HK-2 (cell line): Measurements from ENCODE around the gene C2orf76.
"Not testable (repeated sequence)": the region's sequence is repeated elsewhere in the genome, so short reads cannot be mapped to it uniquely, and the experiment has no call there.

Experiments used
- DNase-seq: peaks from one replicate; pipeline ENCODE4 v3.0.0-alpha.2; 2018; ENCODE audit not compliant: unreplicated experiment

C2orf76 gene

GRCh38 chr2:119293900-119294299, 72.7 kb downstream of the C2orf76 start:
- no peak for DNase-seq

- no peak for DNase-seq
Observed at GRCh38 chr2:119293254-119293653, 73.4 kb downstream of the C2orf76 start.

DNA sequence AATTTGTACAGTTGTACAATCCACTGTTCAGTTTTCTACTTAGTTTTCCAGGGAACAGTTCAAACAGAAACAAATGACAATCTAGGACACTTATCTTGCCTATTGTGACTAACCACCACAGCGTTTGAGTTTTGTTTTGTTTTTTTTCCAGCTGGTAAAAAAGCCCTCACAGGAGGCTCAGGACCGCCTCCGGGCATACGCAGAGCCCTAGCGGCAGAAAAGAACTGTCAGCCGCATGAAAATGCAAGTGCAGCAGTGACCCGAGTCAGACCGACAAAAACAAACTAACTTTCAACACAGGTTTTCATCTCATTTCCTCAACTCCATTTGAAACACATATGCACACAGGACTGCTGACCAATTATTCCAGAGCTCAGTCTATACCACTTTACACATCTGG, 74.4 kb downstream of the C2orf76 start:
- no peak for DNase-seq

- no peak for DNase-seq
Observed at GRCh38 chr2:119291588-119292167, 75.0 kb downstream of the C2orf76 start.

DNA sequence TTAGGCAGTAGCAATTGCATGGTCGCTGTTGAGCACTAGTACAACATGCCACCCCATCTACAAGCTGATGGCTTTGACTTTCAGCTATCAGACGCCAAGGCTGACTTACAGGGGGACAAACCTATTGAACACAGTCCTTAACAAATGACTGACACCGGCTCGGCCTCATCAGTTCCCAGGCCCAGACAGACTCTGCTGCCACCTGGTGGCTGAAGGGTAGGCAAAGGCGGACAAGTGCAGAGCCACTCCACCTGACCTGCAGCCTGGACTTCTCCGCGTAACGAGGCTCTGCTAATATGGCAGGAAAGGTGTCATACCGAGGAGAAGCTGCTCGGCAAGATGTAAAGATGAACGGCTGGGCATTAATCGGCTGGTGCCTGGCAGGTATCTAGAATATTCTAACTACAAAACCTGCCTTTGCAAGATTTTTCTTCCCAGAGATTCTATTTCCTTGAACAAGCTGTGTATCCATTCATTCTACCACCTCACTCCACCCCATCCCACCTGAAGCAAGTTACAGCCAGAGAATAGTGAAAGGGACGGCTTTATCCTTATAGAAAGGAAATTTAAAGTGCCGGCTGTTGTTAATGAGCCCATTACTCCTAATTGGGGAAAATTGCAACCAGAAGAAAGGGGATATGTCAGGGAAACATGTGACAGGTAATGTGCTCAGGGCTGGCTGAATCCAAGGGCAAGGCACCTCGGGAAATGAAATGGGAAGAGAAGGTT, 75.6 kb downstream of the C2orf76 start:
- DNase-seq: peak; percentile 41

DNA sequence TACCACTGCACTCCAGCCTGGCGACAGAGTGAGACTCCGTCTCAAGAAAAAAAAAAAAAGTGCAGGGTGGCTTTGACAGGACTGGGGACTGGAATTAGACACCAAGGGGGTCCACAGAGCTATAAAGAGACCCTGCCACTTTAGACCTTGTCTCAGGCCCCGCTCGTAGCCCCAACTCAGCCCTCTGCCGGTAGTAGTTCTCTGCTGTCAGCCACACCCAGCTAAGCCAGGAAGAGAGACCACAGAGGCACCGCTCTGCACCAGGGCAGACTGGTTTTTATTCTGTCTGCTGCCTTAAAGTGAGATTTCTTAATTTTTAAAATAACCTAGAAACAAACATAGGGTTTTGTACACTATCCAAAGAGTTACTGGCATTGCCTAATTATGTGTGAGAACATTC, 77.0 kb downstream of the C2orf76 start:
- DNase-seq: no peak

GRCh38 chr2:119289093-119289492, 77.5 kb downstream of the C2orf76 start:
- no peak for DNase-seq

GRCh38 chr2:119288576-119288975, 78.1 kb downstream of the C2orf76 start:
- DNase-seq: no peak

DNA sequence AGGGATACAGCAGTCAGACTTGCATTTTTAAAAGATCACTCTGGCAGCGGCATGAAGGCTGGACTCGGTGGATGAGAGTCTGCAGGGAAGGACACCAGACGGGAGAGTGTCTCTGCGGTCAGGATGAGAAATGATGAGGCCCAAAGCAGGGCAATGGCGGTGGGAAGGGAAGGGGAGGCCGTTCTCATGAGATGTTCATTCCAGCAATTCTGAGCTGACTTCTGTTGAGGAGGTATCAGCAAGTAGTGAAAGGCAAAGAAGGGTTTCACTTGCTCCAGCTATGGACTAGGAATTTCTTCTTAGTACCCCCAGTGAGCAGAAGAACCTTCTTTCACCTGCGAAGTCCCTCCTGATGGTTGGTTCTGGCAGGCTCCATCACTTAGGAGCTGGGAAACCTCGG, 80.0 kb downstream of the C2orf76 start:
- DNase-seq: no peak

DNA sequence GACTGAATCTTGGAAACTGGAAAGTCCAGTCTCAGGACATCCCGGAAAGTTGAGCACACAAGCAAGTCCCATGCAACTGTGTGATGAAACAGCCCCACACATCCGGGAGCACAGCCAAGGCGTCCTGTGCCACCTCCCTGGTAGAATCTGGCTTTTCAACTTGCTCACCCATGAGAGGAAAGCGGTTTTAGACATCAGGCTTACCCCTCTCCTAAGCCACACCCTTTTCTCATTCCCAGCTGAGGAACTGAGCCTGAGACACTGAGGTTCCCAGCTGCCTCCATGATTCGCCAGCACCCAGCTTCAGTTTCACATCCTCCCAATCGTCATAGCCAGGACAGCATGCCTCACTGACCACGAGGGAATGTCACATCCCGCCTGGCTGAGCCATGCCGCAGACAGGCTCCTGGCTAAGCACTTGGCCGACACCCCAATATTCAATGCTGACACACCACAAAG, 82.7 kb downstream of the C2orf76 start:
- peak; percentile 76 for DNase-seq

DNA sequence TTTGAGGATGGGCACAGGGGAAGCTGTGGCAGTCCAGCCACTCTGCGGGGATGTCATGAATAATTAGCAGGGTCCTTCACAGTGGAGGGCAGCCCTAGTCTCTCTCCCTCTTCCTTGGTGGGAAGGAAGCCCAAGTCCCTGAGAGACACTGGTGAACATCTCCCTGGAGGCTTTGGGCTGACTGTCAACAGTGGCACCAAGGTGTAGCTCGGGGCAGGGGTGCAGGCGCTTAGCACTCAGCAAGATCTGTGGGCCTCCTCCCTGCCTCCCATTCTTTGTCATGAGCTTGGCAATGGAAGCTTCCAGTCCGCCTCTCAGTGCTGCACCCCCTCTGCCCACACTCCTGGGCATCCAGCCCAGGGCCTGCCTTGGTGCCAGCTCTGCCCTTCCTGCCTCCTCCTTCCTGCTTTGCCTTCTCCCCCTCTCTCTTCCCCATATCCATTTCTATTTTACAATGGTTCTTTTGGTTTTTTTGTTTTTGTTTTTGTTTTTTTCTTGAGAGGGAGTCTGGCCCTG, 83.6 kb downstream of the C2orf76 start:
- DNase-seq: no peak

GRCh38 chr2:119282146-119282995, 84.3 kb downstream of the C2orf76 start:
- DNase-seq: no peak

- no peak for DNase-seq
Observed at GRCh38 chr2:119280680-119281079, 86.0 kb downstream of the C2orf76 start.

GRCh38 chr2:119279666-119280065, 87.0 kb downstream of the C2orf76 start:
- DNase-seq: no peak

GRCh38 chr2:119278946-119279345, 87.7 kb downstream of the C2orf76 start:
- no peak for DNase-seq

DNA sequence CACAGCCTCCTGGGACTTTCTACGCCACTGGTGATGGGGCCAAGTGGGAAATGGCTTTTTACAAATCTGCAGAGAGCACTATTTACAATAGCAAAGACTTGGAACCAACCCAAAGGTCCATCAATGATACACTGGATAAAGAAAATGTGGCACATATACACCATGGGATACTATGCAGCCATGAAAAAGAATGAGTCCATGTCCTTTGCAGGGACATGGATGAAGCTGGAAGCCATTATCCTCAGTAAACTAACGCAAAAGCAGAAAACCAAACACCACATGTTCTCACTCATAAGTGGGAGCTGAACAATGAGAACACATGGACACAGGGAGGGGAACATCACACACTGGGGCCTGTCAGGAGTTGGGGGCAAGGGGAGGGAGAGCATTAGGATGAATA, 88.2 kb downstream of the C2orf76 start:
- DNase-seq: not testable (repeated sequence)

DNA sequence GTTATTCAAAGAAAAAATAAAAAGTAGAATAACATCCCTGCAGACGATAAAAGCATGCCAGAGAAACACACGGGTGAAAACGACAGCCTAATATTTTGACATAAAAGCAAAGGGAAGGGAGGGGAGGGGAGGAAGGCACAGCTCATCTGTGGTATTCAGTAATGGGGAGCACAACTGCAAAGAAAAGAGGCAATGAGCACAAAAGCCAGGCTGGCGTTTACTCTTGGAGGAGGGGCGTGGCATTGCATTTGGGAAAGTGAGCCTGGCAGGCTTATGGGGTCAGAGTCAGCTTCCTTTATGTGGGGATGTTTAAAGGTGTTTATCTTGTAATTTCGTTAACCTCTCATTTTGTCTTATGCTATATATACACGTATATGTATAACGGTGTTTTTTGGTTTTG, 89.8 kb downstream of the C2orf76 start:
- DNase-seq: no peak

DNA sequence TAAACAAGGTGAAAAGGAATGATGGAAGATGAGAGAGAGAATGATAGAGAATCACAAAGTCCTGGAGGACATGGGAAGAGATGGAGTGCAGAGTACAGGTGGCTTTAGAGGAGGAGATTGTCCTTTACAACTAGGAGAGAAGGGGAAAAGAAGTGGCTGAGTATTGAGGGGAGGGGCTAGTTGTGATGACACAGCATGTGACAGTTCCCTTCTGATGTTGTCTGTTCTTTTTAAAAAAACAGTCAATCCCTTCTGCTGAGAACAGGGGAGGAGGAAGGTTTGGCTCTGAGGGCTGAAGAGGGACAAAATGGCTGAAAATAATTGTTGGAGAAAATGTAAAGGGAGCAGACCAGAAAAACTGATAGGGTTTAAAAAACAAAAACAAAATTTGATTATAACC, 99.0 kb downstream of the C2orf76 start:
- DNase-seq: no peak

DNA sequence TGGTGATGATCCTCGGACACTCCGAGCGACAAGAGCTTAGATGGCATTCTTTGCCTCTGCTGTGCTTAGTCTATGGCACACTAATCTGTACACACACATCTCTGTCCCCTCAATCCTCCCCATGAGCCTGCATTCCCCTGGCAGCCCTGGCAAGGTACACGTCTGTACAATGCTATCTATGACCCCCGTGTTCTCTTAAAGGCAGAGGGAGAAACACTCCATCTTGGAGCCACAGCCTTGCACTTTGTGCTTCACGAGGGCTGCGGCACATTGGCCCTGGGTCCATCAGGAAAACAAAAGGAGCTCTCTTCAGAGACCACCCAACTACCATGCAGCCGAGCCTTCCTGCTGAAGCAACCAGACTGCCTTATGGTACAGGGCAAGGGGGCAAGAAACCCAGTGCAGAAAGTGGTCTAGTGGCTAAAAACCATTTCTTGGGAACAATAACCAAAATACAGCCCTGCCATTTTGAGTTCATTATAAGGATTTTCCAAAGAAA, 100.5 kb downstream of the C2orf76 start:
- no peak for DNase-seq

GRCh38 chr2:119265693-119266066, 101.0 kb downstream of the C2orf76 start:
- no peak for DNase-seq

DNA sequence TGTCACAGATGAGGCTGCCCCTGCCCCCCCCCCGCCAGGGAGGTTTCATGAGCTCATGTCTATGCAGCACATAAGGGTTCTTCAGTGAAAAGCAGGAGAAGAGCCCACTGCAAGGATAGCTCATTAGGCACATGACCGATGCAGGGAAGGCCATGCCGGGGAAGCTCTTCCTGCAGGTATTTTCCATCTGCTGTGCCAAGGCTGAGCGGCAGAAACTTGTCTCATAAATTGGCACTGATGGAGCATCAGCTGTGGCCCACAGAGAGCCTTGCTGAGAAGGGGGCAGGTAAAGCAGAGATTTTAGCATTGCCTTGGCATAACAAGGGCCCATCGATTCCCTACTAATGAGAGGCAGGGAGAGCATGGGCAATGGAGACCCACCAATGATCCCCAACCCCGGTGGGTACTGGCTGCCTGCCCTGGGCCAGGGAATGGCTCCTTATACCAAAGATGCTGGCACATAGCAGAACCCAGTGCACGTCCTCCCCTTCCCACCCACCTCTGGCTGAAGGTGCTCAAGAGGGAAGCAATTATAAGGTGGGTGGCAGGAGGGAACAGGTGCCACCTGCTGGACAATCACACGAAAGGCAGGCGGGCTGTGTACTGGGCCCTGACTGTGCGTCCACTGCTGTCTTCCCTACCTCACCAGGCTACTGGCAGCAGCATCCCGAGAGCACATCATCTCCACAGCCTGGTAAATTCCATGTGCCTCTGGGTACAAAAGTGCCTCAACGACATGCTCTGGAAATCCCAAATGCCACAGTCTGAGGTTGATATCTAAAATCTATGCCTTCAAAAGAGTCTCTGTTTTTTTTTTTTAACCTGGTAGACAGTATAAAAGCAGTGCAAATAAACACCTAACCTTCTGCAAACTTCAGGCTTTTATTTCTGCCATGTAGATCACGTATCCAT, 101.6 kb downstream of the C2orf76 start:
- peak; percentile 63 for DNase-seq
